H9 (cell line): Measurements from ENCODE around the gene CDADC1. TPM values are rescaled to one million over a fixed set of nuclear protein-coding genes. Genes with fewer than 3 reads are reported as not detected.

ENCODE experiments used
- DNase-seq: peaks from one replicate; pipeline ENCODE4 v3.0.0-alpha.2; 2017
- H2AFZ ChIP-seq: one replicate; pipeline ENCODE4 v1.6.1; 2013; ENCODE audit warnings: mild to moderate bottlenecking, low read length, control low read depth, moderate library complexity
- H2AK5ac ChIP-seq: 2 replicates; pipeline ENCODE4 v1.6.1; 2013; ENCODE audit warnings: low read length, control low read depth, mixed read lengths; ENCODE audit not compliant: insufficient read length
- H2BK120ac ChIP-seq: one replicate; pipeline ENCODE4 v1.6.1; 2013; ENCODE audit warnings: low read depth, mild to moderate bottlenecking, low read length, control low read depth, inconsistent platforms; ENCODE audit not compliant: poor library complexity, severe bottlenecking
- H2BK12ac ChIP-seq: 2 replicates; pipeline ENCODE4 v1.6.1; 2013; ENCODE audit warnings: low read length, control low read depth, mixed read lengths, low read depth; ENCODE audit not compliant: insufficient read length
- H2BK15ac ChIP-seq: 2 replicates; pipeline ENCODE4 v1.6.1; 2013; ENCODE audit warnings: low read depth, low read length, control low read depth
- H2BK20ac ChIP-seq: one replicate; pipeline ENCODE4 v1.6.1; 2013; ENCODE audit warnings: low read depth, mild to moderate bottlenecking, low read length, control low read depth, inconsistent platforms; ENCODE audit not compliant: poor library complexity, severe bottlenecking
- H2BK5ac ChIP-seq: 2 replicates; pipeline ENCODE4 v1.6.1; 2013; ENCODE audit warnings: low read length, control low read depth, mixed read lengths; ENCODE audit not compliant: insufficient read length
- H3K14ac ChIP-seq: 2 replicates; pipeline ENCODE4 v1.6.1; 2013; ENCODE audit warnings: low read length, control low read depth; ENCODE audit not compliant: insufficient read depth
- H3K18ac ChIP-seq: 2 replicates; pipeline ENCODE4 v1.6.1; 2013; ENCODE audit warnings: low read depth, mild to moderate bottlenecking, mixed read lengths, low read length, control low read depth; ENCODE audit not compliant: insufficient read length
- H3K23ac ChIP-seq: 2 replicates; pipeline ENCODE4 v1.6.1; 2013; ENCODE audit warnings: low read length, control low read depth, mixed read lengths, low read depth; ENCODE audit not compliant: insufficient read length
- H3K23me2 ChIP-seq: 2 replicates; pipeline ENCODE4 v1.6.1; 2013; ENCODE audit warnings: low read depth, mild to moderate bottlenecking, mixed read lengths, low read length, control low read depth; ENCODE audit not compliant: insufficient read length, poor library complexity, severe bottlenecking
- H3K27ac ChIP-seq: 2 replicates; pipeline ENCODE4 v1.5.1; 2013; ENCODE audit warnings: low read length, control low read depth, mixed read lengths, low read depth; ENCODE audit not compliant: insufficient read length
- H3K27me3 ChIP-seq: 2 replicates; pipeline ENCODE4 v1.6.1; 2013; ENCODE audit warnings: low read length, control low read depth, inconsistent platforms; ENCODE audit not compliant: insufficient read depth
- H3K4ac ChIP-seq: 2 replicates; pipeline ENCODE4 v1.6.1; 2013; ENCODE audit warnings: low read depth, mild to moderate bottlenecking, control low read depth, inconsistent platforms, low read length, moderate library complexity
- H3K4me1 ChIP-seq: 2 replicates; pipeline ENCODE4 v1.6.1; 2013; ENCODE audit warnings: low read length, control low read depth, inconsistent platforms; ENCODE audit not compliant: insufficient read depth
- H3K4me2 ChIP-seq: 2 replicates; pipeline ENCODE4 v1.6.1; 2013; ENCODE audit warnings: low read length, control low read depth, mixed read lengths; ENCODE audit not compliant: insufficient read length, insufficient read depth
- H3K56ac ChIP-seq: 2 replicates; pipeline ENCODE4 v1.6.1; 2013; ENCODE audit warnings: low read depth, mild to moderate bottlenecking, mixed read lengths, low read length, control low read depth; ENCODE audit not compliant: insufficient read length
- H3K79me1 ChIP-seq: 2 replicates; pipeline ENCODE4 v1.6.1; 2013; ENCODE audit warnings: low read depth, mild to moderate bottlenecking, moderate library complexity, low read length, control low read depth, inconsistent platforms; ENCODE audit not compliant: insufficient read depth, poor library complexity, severe bottlenecking
- H3K79me2 ChIP-seq: 2 replicates; pipeline ENCODE4 v1.6.1; 2013; ENCODE audit warnings: low read length, control low read depth, inconsistent platforms; ENCODE audit not compliant: insufficient read depth
- H3K9ac ChIP-seq: 2 replicates; pipeline ENCODE4 v1.6.1; 2013; ENCODE audit warnings: low read length, control low read depth, mixed read lengths; ENCODE audit not compliant: insufficient read length; ENCODE audit errors: extremely low read depth
- H3K9me3 ChIP-seq: one replicate; pipeline ENCODE4 v1.6.1; 2013; ENCODE audit warnings: low read depth, low read length, inconsistent platforms; ENCODE audit not compliant: control insufficient read depth
- H3T11ph ChIP-seq: one replicate; pipeline ENCODE4 v1.6.1; 2013; ENCODE audit warnings: mild to moderate bottlenecking, low read length, control low read depth, inconsistent platforms
- H4K20me1 ChIP-seq: one replicate; pipeline ENCODE4 v1.6.1; 2013; ENCODE audit not compliant: control insufficient read depth, insufficient read length, insufficient read depth
- H4K5ac ChIP-seq: 2 replicates; pipeline ENCODE4 v1.6.1; 2013; ENCODE audit warnings: low read depth, mild to moderate bottlenecking, mixed read lengths, low read length, control low read depth; ENCODE audit not compliant: insufficient read length
- H4K8ac ChIP-seq: replicated peaks from 2 replicates; pipeline ENCODE4 v1.6.1; 2013; ENCODE audit warnings: low read length, control low read depth, mixed read lengths, low read depth; ENCODE audit not compliant: insufficient read length
- H4K91ac ChIP-seq: 2 replicates; pipeline ENCODE4 v1.6.1; 2013; ENCODE audit warnings: low read depth, mild to moderate bottlenecking, moderate library complexity, mixed read lengths, low read length, control low read depth; ENCODE audit not compliant: insufficient read length
- H3K27ac Mint-ChIP-seq, 3 experiments: 2 replicates in 2 of 3; 3 replicates in 1 of 3; pipeline ENCODE4 v1.8.0; 2020 to 2021; ENCODE audit warnings: mixed read lengths in 3 of 3, mild to moderate bottlenecking in 1 of 3, moderate library complexity in 1 of 3
- H3K27me3 Mint-ChIP-seq: 2 replicates; pipeline ENCODE4 v1.8.0; 2021; ENCODE audit warnings: low read depth, mild to moderate bottlenecking, moderate library complexity, mixed read lengths
- H3K36me3 Mint-ChIP-seq, 3 experiments: 2 replicates in 2 of 3; 3 replicates in 1 of 3; pipeline ENCODE4 v1.8.0; 2020 to 2021; ENCODE audit warnings: low read depth in 3 of 3, mixed read lengths in 3 of 3; ENCODE audit not compliant: insufficient read depth in 1 of 3
- H3K4me1 Mint-ChIP-seq, 2 experiments: 2 replicates each; pipeline ENCODE4 v1.8.0; 2020; ENCODE audit warnings: mixed read lengths in 2 of 2
- H3K4me3 Mint-ChIP-seq, 2 experiments: 2 replicates in 1 of 2; 3 replicates in 1 of 2; pipeline ENCODE4 v1.8.0; 2020 to 2021; ENCODE audit warnings: mild to moderate bottlenecking in 2 of 2, mixed read lengths in 2 of 2, moderate library complexity in 1 of 2
- H3K9me3 Mint-ChIP-seq, 2 experiments: 2 replicates in 1 of 2; 3 replicates in 1 of 2; pipeline ENCODE4 v1.8.0; 2020; ENCODE audit warnings: mild to moderate bottlenecking in 2 of 2, mixed read lengths in 2 of 2, moderate library complexity in 1 of 2
- WGBS: extraction: QIAGEN DNeasy Blood & Tissue Kit; methylation state at CpG from one replicate; pipeline ENCODE4 v1.1.7; 2013; ENCODE audit warnings: missing lambda C conversion rate, low lambda C conversion rate, mixed read lengths; ENCODE audit not compliant: insufficient read length; ENCODE audit errors: extremely low coverage; 5-methylcytosine and 5-hydroxymethylcytosine counted together
- total RNA-seq: library from RNA; stranded (reverse); gene quantifications from 2 replicates; pipeline ENCODE4 v1.2.1, GENCODE V29; 2021
- TF ChIP-seq, protein P1 (sequence below): fragments of 200-600 bp; sonication (generic); conservative IDR thresholded peaks from 3 replicates; pipeline ENCODE4 v1.8.0; 2021; ENCODE audit warnings: antibody characterized with exemption, mild to moderate bottlenecking

CDADC1 gene
- total RNA-seq, 1 experiment from 2014 or later, result 4.9 TPM

DNA sequence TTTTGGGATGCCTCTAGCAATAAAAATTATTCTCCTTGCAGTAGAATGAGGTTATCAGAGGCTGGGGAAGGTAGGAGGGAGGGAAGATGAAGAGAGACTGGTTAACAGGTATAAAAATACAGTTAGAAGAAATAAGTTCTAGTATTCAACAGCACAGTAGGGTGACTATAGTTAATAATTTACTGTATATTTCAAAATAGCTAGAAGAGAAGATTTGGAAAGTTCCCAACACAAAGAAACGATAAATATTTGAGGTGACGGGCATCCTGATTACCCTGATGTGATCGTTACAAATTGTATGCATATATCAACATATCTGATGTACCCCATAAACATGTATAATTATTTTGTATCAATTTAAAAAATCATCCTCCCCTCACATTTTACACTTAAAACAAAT is 93.8 kb downstream of the CDADC1 start:
- Histone ChIP-seq H3K27ac (no peak overlapping the region), H3K4me1 (no peaks in the 10 kb centered on the region), H4K20me1 (no peaks in the 10 kb centered on the region), H2BK15ac (no peak overlapping the region), H3K14ac (no peak overlapping the region), H3K23ac (no peak overlapping the region), H2AFZ (no peak overlapping the region), H2BK120ac (no peak overlapping the region), H3K27me3 (no peaks in the 10 kb centered on the region), H2BK20ac (no peak overlapping the region), H3K79me2 (no peaks in the 10 kb centered on the region), H3K79me1 (no peaks in the 10 kb centered on the region), H3K9me3 (no peaks in the 10 kb centered on the region), H3K9ac (no peak overlapping the region), H2AK5ac (no peak overlapping the region), H4K8ac (no peak overlapping the region), H3K4me2 (no peak overlapping the region), H3K56ac (no peak overlapping the region), H2BK5ac (no peak overlapping the region), H4K91ac (no peak overlapping the region), H4K5ac (no peak overlapping the region), H3K18ac (no peak overlapping the region), H2BK12ac (no peak overlapping the region), H3K4ac (no peak overlapping the region), H3K23me2 (no peaks in the 10 kb centered on the region), H3T11ph (no peak overlapping the region)
- H3K9me3 Mint-ChIP-seq, result no peaks in the 10 kb centered on the region
- H3K27ac Mint-ChIP-seq, result no peak overlapping the region
- WGBS, result no CpG with 5 or more reads among the region's 3 CpGs
- H3K4me1 Mint-ChIP-seq, result peaks cover 4 to 6% of the 10 kb centered on the region in 2 experiments; a peak in 3 of 4 replicates
- H3K27me3 Mint-ChIP-seq, result no peaks in the 10 kb centered on the region
- H3K4me3 Mint-ChIP-seq, result no peak overlapping the region
- DNase-seq, result no peak
- H3K36me3 Mint-ChIP-seq, result no peaks in the 10 kb centered on the region
- TF ChIP-seq, protein P1, sequence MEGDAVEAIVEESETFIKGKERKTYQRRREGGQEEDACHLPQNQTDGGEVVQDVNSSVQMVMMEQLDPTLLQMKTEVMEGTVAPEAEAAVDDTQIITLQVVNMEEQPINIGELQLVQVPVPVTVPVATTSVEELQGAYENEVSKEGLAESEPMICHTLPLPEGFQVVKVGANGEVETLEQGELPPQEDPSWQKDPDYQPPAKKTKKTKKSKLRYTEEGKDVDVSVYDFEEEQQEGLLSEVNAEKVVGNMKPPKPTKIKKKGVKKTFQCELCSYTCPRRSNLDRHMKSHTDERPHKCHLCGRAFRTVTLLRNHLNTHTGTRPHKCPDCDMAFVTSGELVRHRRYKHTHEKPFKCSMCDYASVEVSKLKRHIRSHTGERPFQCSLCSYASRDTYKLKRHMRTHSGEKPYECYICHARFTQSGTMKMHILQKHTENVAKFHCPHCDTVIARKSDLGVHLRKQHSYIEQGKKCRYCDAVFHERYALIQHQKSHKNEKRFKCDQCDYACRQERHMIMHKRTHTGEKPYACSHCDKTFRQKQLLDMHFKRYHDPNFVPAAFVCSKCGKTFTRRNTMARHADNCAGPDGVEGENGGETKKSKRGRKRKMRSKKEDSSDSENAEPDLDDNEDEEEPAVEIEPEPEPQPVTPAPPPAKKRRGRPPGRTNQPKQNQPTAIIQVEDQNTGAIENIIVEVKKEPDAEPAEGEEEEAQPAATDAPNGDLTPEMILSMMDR, result no peak
